IgD-negative memory B cell (primary cell): Measurements from ENCODE around the gene MMP12. TPM values are rescaled to one million over a fixed set of nuclear protein-coding genes. Genes with fewer than 3 reads are reported as not detected.
"Not testable (repeated sequence)": the region's sequence is repeated elsewhere in the genome, so short reads cannot be mapped to it uniquely, and the experiment has no call there.

ENCODE experiments used
- H3K27ac Mint-ChIP-seq, 3 donors: one replicate each; pipeline ENCODE4 v1.8.0; 2020 to 2022; ENCODE audit warnings: mild to moderate bottlenecking in 3 of 3, mixed read lengths in 3 of 3, moderate library complexity in 1 of 3
- H3K27me3 Mint-ChIP-seq: one replicate; pipeline ENCODE4 v1.8.0; 2021; ENCODE audit warnings: mixed read lengths
- H3K36me3 Mint-ChIP-seq: one replicate; pipeline ENCODE4 v1.8.0; 2020; ENCODE audit warnings: mild to moderate bottlenecking, mixed read lengths
- H3K4me1 Mint-ChIP-seq, 3 donors: one replicate each; pipeline ENCODE4 v1.8.0; 2020 to 2022; ENCODE audit warnings: mixed read lengths in 3 of 3, mild to moderate bottlenecking in 1 of 3
- H3K4me3 Mint-ChIP-seq, 4 donors: one replicate each; pipeline ENCODE4 v1.8.0; 2020 to 2022; ENCODE audit warnings: mild to moderate bottlenecking in 4 of 4, mixed read lengths in 4 of 4, moderate library complexity in 3 of 4
- H3K9me3 Mint-ChIP-seq, 3 donors: one replicate each; pipeline ENCODE4 v1.8.0; 2020 to 2021; ENCODE audit warnings: mixed read lengths in 3 of 3, mild to moderate bottlenecking in 1 of 3
- polyA plus RNA-seq: library from polyadenylated mRNA; unstranded; fragments of 300-500 nt; fragmentation: Illumina TruSeq; gene quantifications from one replicate; pipeline ENCODE4 v1.2.3, GENCODE V29; 2021

Gene MMP12
- polyA plus RNA-seq, 1 donor from 2014 or later: not detected

DNA sequence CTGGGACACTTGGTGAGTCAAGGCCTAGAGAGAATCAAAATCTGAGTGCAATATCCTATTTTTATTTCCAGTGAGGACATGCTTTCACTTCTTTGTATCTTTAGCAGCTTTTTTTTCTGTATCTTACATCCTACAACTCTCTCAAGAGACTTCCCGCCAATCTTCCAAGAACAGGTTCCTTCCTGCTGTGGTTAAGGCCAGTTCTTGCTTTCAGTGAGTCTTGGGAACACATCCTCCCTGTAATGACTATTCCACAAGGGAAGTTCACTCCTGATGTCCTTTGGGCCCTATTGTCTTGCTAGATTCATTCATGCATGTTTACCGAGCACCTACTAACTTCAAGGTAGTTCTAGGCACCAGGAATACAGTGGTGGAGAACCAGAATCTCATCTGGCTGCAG is 3.8 kb upstream of the MMP12 start:
- peaks cover 5% of the 10 kb centered on the region for H3K27me3 Mint-ChIP-seq
- H3K27ac Mint-ChIP-seq: no peak overlapping the region
- H3K36me3 Mint-ChIP-seq: no peaks in the 10 kb centered on the region
- no peaks in the 10 kb centered on the region for H3K9me3 Mint-ChIP-seq
- H3K4me1 Mint-ChIP-seq: peaks cover 0 to 4% (median 0%) of the 10 kb centered on the region in 3 donors
- no peak overlapping the region for H3K4me3 Mint-ChIP-seq

DNA sequence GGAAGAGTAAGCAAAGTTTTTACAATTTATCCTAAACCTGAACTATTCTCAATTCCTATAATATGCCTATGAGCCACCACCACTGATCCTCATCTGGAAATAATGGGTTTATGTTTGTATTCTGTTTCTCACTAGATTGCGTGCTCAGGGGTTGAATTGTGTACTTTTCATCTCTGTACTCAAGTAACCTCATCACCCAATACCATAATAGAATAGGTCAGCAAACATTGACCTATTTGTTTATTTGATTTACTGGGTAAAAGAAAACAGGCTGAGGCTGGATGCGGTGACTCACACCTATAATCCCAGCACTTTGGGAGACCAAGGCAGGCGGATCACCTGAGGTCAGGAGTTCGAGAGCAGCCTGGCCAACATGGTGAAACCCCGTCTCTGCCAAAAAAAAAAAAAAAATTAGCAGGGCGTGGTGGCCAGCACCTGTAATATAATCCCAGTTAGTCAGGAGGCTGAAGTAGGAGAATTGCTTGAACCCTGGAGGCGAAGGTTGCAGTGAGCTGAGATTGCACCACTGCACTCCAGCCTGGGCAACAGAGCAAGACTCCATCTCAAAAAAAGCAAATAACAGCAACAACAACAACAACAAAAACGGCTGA is 5.3 kb downstream of the MMP12 start:
- not testable (repeated sequence) for H3K4me1 Mint-ChIP-seq, H3K4me3 Mint-ChIP-seq, H3K27ac Mint-ChIP-seq, H3K27me3 Mint-ChIP-seq, H3K36me3 Mint-ChIP-seq, H3K9me3 Mint-ChIP-seq

- peaks cover 2% of the 10 kb centered on the region for H3K36me3 Mint-ChIP-seq
- H3K27ac Mint-ChIP-seq: no peak overlapping the region
- H3K27me3 Mint-ChIP-seq: peaks cover 5% of the 10 kb centered on the region
- H3K9me3 Mint-ChIP-seq: peaks cover 0 to 2% (median 0%) of the 10 kb centered on the region in 3 donors
- no peaks in the 10 kb centered on the region for H3K4me1 Mint-ChIP-seq
- H3K4me3 Mint-ChIP-seq: no peak overlapping the region
These were observed 6.4 kb downstream of the MMP12 start for GRCh38 chr11:102868339-102868738.

- H3K9me3 Mint-ChIP-seq: no peaks in the 10 kb centered on the region
- H3K4me3 Mint-ChIP-seq: no peak overlapping the region
- H3K27me3 Mint-ChIP-seq: peaks cover 4% of the 10 kb centered on the region
- no peak overlapping the region for H3K27ac Mint-ChIP-seq
- H3K36me3 Mint-ChIP-seq: no peaks in the 10 kb centered on the region
- no peaks in the 10 kb centered on the region for H3K4me1 Mint-ChIP-seq
These were observed 10.1 kb downstream of the MMP12 start for GRCh38 chr11:102864724-102865123.

- Mint-ChIP-seq H3K9me3 (no peaks in the 10 kb centered on the region), H3K36me3 (no peaks in the 10 kb centered on the region), H3K27me3 (peaks cover 4% of the 10 kb centered on the region), H3K4me3 (no peak overlapping the region), H3K4me1 (no peaks in the 10 kb centered on the region), H3K27ac (no peak overlapping the region)
These were observed 20.8 kb downstream of the MMP12 start for GRCh38 chr11:102853956-102854355.

- H3K27me3 Mint-ChIP-seq: peaks cover 4% of the 10 kb centered on the region
- H3K36me3 Mint-ChIP-seq: no peaks in the 10 kb centered on the region
- H3K4me1 Mint-ChIP-seq: no peaks in the 10 kb centered on the region
- H3K9me3 Mint-ChIP-seq: no peaks in the 10 kb centered on the region
- no peak overlapping the region for H3K27ac Mint-ChIP-seq
- H3K4me3 Mint-ChIP-seq: no peak overlapping the region
These were observed 21.7 kb downstream of the MMP12 start for GRCh38 chr11:102853055-102853454.

DNA sequence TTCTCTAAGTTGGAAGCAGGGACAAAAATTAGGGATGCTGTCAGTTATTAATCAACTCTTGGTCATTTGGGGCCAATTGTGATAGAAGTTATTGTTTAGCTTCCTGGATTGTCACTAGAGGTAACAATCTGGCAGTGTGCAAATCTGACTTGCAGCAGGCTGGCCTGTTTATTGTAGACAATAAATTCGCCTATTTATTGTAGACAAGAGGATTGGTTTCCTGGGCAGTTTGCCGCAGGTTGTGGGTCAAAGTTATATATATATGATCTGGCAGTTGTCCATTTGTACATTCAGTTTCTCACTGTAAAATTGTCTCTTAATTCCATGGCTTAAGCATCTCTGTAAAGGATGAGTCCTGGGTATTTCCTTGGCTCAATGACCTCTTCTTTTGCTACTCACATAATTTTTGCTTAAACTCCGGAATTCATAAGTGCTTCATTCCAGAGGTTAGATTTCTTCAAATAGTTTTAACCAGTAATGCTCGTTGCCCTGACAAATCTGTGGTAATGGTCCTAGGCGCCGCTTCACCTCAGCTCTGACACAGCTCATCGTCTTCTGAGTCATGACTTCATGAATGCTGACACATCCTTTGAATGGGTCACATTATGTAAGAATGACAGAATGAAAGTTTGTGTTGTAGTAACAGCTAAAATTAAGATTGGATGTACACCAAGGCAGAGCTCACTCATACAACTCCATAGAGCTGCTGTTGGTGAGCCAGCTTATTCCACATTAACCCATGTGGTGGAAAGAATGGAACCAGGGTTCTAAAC is 23.6 kb downstream of the MMP12 start:
- Mint-ChIP-seq H3K4me1 (no peaks in the 10 kb centered on the region), H3K9me3 (no peaks in the 10 kb centered on the region), H3K36me3 (no peaks in the 10 kb centered on the region), H3K4me3 (no peak overlapping the region), H3K27me3 (peaks cover 7% of the 10 kb centered on the region), H3K27ac (no peak overlapping the region)

DNA sequence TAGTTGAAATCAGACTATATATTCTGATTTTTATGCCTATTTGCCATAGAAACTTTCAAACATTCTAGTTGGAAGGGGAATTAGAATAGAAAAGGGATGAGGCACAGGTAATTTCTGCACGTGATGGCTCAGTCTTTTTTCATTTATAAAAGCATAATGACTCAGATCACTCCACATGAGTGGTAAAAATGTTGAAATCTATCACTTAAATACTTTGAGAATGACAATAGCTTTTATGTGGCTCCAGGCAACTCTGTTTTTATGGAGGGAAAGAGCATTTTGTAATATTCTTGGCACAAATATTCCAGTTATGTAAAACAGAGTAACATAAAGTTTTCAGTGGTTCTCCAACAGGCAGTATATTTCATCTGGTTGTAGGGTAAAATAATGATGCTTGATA is 25.5 kb downstream of the MMP12 start:
- Mint-ChIP-seq H3K27ac (no peak overlapping the region), H3K4me3 (no peak overlapping the region), H3K36me3 (no peaks in the 10 kb centered on the region), H3K27me3 (peaks cover 3% of the 10 kb centered on the region), H3K9me3 (no peaks in the 10 kb centered on the region), H3K4me1 (no peaks in the 10 kb centered on the region)

GRCh38 chr11:102846292-102846691 is 28.5 kb downstream of the MMP12 start:
- H3K4me3 Mint-ChIP-seq: no peak overlapping the region
- H3K9me3 Mint-ChIP-seq: no peaks in the 10 kb centered on the region
- no peak overlapping the region for H3K27ac Mint-ChIP-seq
- peaks cover 3% of the 10 kb centered on the region for H3K27me3 Mint-ChIP-seq
- H3K4me1 Mint-ChIP-seq: no peaks in the 10 kb centered on the region
- H3K36me3 Mint-ChIP-seq: no peaks in the 10 kb centered on the region

DNA sequence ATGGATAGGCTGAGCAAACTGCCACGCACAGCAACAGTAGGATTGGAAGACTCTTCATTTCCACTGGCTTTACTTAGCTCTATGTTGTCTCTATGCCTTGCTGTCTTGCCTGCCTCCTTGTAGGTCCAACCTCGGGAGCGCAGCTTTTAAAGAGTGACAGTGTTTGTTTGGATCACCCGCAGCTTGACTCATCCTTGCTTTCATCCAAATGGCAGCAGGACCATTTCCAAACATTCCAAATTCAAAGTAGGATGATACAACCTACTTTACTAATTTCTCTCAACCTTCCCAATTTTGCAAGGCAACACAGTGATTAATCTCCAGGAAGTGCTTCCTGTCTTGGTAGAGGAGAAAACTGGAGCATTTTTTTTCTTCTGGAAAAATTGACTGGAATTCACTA is 31.3 kb downstream of the MMP12 start, which contains the start of gene MMP3:
Gene MMP3, minus strand, starts transcription at position 121 of the 400 bp plus-strand sequence. Its CDS starts 63 bp downstream, at position 58.
- Mint-ChIP-seq H3K4me1 (no peaks in the 10 kb centered on the region), H3K27ac (no peak within 1 kb of the TSS), H3K27me3 (peaks cover 3% of the 10 kb centered on the region)

DNA sequence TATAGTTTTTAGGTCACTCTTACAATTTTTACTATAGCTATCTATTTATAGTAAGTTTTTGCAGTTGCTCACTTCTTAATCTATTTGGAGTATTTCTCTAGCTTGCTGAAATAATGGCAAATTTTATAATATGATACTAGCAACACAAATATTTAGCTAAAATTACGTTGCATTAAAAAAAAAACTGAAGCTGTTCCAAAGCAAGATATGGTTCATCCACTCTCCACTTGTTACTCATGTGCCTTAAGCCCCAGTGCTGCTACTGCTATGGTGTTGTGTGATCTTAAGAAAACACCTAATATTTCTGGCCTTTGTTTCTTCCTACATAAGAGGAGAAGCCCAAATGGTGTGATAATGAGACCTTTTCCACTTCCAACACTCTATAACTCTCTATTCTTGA is 31.9 kb downstream of the MMP12 start:
- no peak overlapping the region for H3K27ac Mint-ChIP-seq
- no peaks in the 10 kb centered on the region for H3K4me1 Mint-ChIP-seq
- H3K4me3 Mint-ChIP-seq: no peak overlapping the region
- no peaks in the 10 kb centered on the region for H3K36me3 Mint-ChIP-seq
- peaks cover 3% of the 10 kb centered on the region for H3K27me3 Mint-ChIP-seq
- H3K9me3 Mint-ChIP-seq: no peaks in the 10 kb centered on the region

More for the DNA sequence above, 31.3 kb downstream of the MMP12 start, which contains the start of gene MMP3:
- Mint-ChIP-seq H3K9me3 (no peaks in the 10 kb centered on the region), H3K4me3 (no peak within 1 kb of the TSS), H3K36me3 (no peaks in the 10 kb centered on the region)

DNA sequence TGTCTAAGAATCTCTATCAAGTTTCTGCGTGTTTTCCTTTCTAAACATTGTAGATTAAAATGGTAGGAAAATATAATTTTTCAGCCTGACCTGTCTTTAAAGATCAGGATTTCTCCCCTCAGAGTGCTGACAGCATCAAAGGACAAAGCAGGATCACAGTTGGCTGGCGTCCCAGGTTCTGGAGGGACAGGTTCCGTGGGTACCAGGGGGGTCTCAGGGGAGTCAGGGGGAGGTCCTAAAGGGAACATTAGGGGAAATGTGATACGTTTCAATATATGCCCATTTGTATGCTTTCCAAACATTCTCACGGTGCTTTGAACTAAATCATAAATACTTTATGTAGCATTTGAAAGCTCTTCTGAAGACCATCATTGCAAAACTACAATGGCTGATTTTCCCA is 34.8 kb downstream of the MMP12 start:
- Mint-ChIP-seq H3K27me3 (peaks cover 2% of the 10 kb centered on the region), H3K4me3 (no peak overlapping the region), H3K27ac (no peak overlapping the region), H3K4me1 (no peaks in the 10 kb centered on the region), H3K9me3 (no peaks in the 10 kb centered on the region), H3K36me3 (no peaks in the 10 kb centered on the region)

DNA sequence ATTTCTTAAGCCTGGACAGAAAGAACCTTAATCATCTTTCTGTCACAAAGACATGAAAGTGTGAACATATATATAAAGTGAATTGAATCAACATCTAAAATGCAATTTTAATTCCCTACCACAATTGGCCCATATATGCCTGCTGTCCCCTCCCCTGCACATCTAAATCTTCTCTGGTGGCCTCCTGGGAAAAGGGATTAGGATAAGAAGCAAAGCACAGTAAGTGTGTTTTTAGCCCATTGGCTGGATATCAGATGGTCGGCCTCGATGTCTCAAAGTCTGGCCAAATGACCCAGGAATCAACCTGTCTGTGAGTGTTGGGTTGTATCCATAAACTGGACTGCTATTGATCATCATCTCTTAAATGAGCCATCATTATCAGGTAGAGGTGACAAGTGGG is 37.1 kb downstream of the MMP12 start:
- H3K9me3 Mint-ChIP-seq: no peaks in the 10 kb centered on the region
- H3K27me3 Mint-ChIP-seq: peaks cover 2% of the 10 kb centered on the region
- no peaks in the 10 kb centered on the region for H3K36me3 Mint-ChIP-seq
- H3K4me1 Mint-ChIP-seq: no peaks in the 10 kb centered on the region
- H3K27ac Mint-ChIP-seq: no peak overlapping the region
- no peak overlapping the region for H3K4me3 Mint-ChIP-seq

GRCh38 chr11:102837156-102837555 is 37.6 kb downstream of the MMP12 start:
- no peaks in the 10 kb centered on the region for H3K36me3 Mint-ChIP-seq
- H3K4me3 Mint-ChIP-seq: no peak overlapping the region
- H3K27ac Mint-ChIP-seq: no peak overlapping the region
- peaks cover 7% of the 10 kb centered on the region for H3K27me3 Mint-ChIP-seq
- H3K9me3 Mint-ChIP-seq: no peaks in the 10 kb centered on the region
- no peaks in the 10 kb centered on the region for H3K4me1 Mint-ChIP-seq

- no peak overlapping the region for H3K27ac Mint-ChIP-seq
- peaks cover 11% of the 10 kb centered on the region for H3K27me3 Mint-ChIP-seq
- no peak overlapping the region for H3K4me3 Mint-ChIP-seq
- H3K9me3 Mint-ChIP-seq: no peaks in the 10 kb centered on the region
- H3K36me3 Mint-ChIP-seq: no peaks in the 10 kb centered on the region
- H3K4me1 Mint-ChIP-seq: no peaks in the 10 kb centered on the region
These were observed 38.4 kb downstream of the MMP12 start for GRCh38 chr11:102836290-102836875.

DNA sequence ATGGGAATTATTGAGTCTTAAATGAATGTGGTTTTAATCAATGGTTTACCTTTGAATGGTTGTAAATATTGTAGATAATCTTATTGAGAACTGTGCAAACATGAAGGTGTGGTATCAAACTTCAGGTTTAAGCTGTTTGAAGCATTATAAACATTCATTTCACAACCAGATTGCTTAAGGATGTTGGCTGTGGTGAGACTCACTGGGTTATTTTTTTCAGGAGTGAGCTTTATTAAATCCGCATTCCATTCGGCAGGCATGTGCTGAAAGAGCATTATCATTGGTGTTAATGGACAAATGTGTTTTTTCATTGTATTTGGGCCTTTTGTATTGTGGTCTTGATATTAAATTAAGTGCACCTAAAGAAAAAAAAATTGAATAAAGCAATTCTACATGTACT is 41.1 kb downstream of the MMP12 start:
- no peaks in the 10 kb centered on the region for H3K4me1 Mint-ChIP-seq
- H3K27ac Mint-ChIP-seq: no peak overlapping the region
- no peaks in the 10 kb centered on the region for H3K36me3 Mint-ChIP-seq
- H3K4me3 Mint-ChIP-seq: no peak overlapping the region
- peaks cover 18% of the 10 kb centered on the region for H3K27me3 Mint-ChIP-seq
- H3K9me3 Mint-ChIP-seq: peaks cover 0 to 3% (median 0%) of the 10 kb centered on the region in 3 donors
